Measurements from ENCODE around the gene PHF21A.
"Not testable (repeated sequence)": the region's sequence is repeated elsewhere in the genome, so short reads cannot be mapped to it uniquely, and the experiment has no call there.

PHF21A gene

GRCh38 chr11:45982656-45983470 is 138.4 kb downstream of the PHF21A start:
- peak; percentile 76 for DNase-seq (ENCODE audit: low read depth)

- not testable (repeated sequence) for DNase-seq (ENCODE audit: low read depth)
Measured at GRCh38 chr11:45981826-45982225, 139.4 kb downstream of the PHF21A start.

- peak; percentile 60 for DNase-seq (ENCODE audit: low read depth)
Measured at GRCh38 chr11:45974806-45975205, 146.4 kb downstream of the PHF21A start.

GRCh38 chr11:45973601-45974000 is 147.7 kb downstream of the PHF21A start:
- DNase-seq (ENCODE audit: low read depth), result no peak

- no peak for DNase-seq (ENCODE audit: low read depth)
Measured at GRCh38 chr11:45968901-45969300, 152.4 kb downstream of the PHF21A start.

- DNase-seq (ENCODE audit: low read depth), result no peak
Measured at GRCh38 chr11:45967506-45967905, 153.7 kb downstream of the PHF21A start.

GRCh38 chr11:45964911-45965389 is 156.3 kb downstream of the PHF21A start:
- DNase-seq (ENCODE audit: low read depth), result peak; percentile 76

- DNase-seq (ENCODE audit: low read depth), result no peak
Measured at GRCh38 chr11:45961751-45962240, 159.5 kb downstream of the PHF21A start.

GRCh38 chr11:45960387-45961095 is 160.7 kb downstream of the PHF21A start:
- DNase-seq (ENCODE audit: low read depth), result no peak

GRCh38 chr11:45959851-45960250 is 161.4 kb downstream of the PHF21A start:
- no peak for DNase-seq (ENCODE audit: low read depth)

- no peak for DNase-seq (ENCODE audit: low read depth)
Measured at GRCh38 chr11:45949992-45950407, 171.3 kb downstream of the PHF21A start.

- DNase-seq (ENCODE audit: low read depth), result no peak
Measured at GRCh38 chr11:45948356-45948755, 172.9 kb downstream of the PHF21A start.

GRCh38 chr11:45947885-45948284 is 173.4 kb downstream of the PHF21A start:
- DNase-seq (ENCODE audit: low read depth), result no peak

- DNase-seq (ENCODE audit: low read depth), result no peak
Measured at GRCh38 chr11:45945397-45945999, 175.8 kb downstream of the PHF21A start.

GRCh38 chr11:45942381-45942780 is 178.9 kb downstream of the PHF21A start:
- DNase-seq (ENCODE audit: low read depth), result no peak

GRCh38 chr11:45941285-45941684 is 180.0 kb downstream of the PHF21A start:
- no peak for DNase-seq (ENCODE audit: low read depth)

- no peak for DNase-seq (ENCODE audit: low read depth)
Measured at GRCh38 chr11:45939836-45940235, 181.4 kb downstream of the PHF21A start.

GRCh38 chr11:45937916-45938315 is 183.3 kb downstream of the PHF21A start:
- no peak for DNase-seq (ENCODE audit: low read depth)

GRCh38 chr11:45936511-45937054 is 184.7 kb downstream of the PHF21A start:
- no peak for DNase-seq (ENCODE audit: low read depth)

GRCh38 chr11:45935349-45936064 is 185.7 kb downstream of the PHF21A start:
- no peak for DNase-seq (ENCODE audit: low read depth)

- no peak for DNase-seq (ENCODE audit: low read depth)
Measured at GRCh38 chr11:45934580-45935318, 186.5 kb downstream of the PHF21A start.
